Esophagus squamous epithelium (tissue), 5 donors: ENCODE results near the gene MID1. TPM values are rescaled to one million over a fixed set of nuclear protein-coding genes. Genes with fewer than 3 reads are reported as not detected.

Experiments used
- DNase-seq: peaks from one replicate; lab custom pipeline; 2025; lab: John Stamatoyannopoulos, UW
- H3K27ac ChIP-seq, 4 donors: fragments of 200-600 bp; sonication (generic); one replicate each; pipeline ENCODE4 v1.5.1; 2016 to 2019; ENCODE audit warnings: mild to moderate bottlenecking in 1 of 4
- H3K27me3 ChIP-seq, 4 donors: fragments of 200-600 bp; sonication (generic); 1 replicate in 3 of 4; 2 replicates in 1 of 4; pipeline versions ENCODE4 v1.5.1 to v1.6.0; 2017 to 2021; ENCODE audit warnings: antibody characterized with exemption in 1 of 4
- H3K36me3 ChIP-seq, 3 donors: fragments of 200-600 bp; sonication (generic); one replicate each; pipeline ENCODE4 v1.5.1; 2016 to 2019
- H3K4me1 ChIP-seq, 3 donors: fragments of 200-600 bp; sonication (generic); one replicate each; pipeline ENCODE4 v1.5.1; 2017 to 2019
- H3K4me3 ChIP-seq, 4 donors: fragments of 200-600 bp; sonication (generic); 1 replicate in 3 of 4; 2 replicates in 1 of 4; pipeline ENCODE4 v1.5.1; 2016 to 2019; ENCODE audit warnings: mild to moderate bottlenecking in 2 of 4, moderate library complexity in 1 of 4
- H3K9me3 ChIP-seq, 3 donors: fragments of 200-600 bp; sonication (generic); one replicate each; pipeline ENCODE4 v1.5.1; 2016 to 2019
- CTCF ChIP-seq, 6 experiments: fragments of 450-650 bp in 4 of 6; fragments of 200-600 bp in 2 of 6; sonication (generic) in 2 of 6; IDR thresholded peaks; one replicate each; pipeline ENCODE4 v1.5.1; 2016 to 2019; ENCODE audit warnings: antibody characterized with exemption in 6 of 6, mild to moderate bottlenecking in 4 of 6, moderate library complexity in 4 of 6
- POLR2A ChIP-seq, 4 donors: fragments of 450-650 bp; IDR thresholded peaks; one replicate each; pipeline ENCODE4 v1.6.1; 2017; ENCODE audit warnings: antibody characterized with exemption in 4 of 4, mild to moderate bottlenecking in 4 of 4, moderate library complexity in 3 of 4
- WGBS, 2 donors: methylation state at CpG; one replicate each; pipeline ENCODE4 v1.1.5; 2018; 5-methylcytosine and 5-hydroxymethylcytosine counted together
- intact Hi-C: fragments of 100-400 bp; cut with DNase I; formaldehyde crosslinking; loops from one replicate; pipeline ENCODE4 v1.15.0; 2022
- total RNA-seq, 4 donors: library from RNA; depleted of rRNA; stranded (reverse); fragments of >200 nt; gene quantifications; one replicate each; pipeline ENCODE4 v1.1.0, GENCODE V29; 2016
- donor health status: DM: yes; HTN: yes; CAD: no.

MID1 gene
- total RNA-seq, 4 donors from 2014 or later = 9.9 to 18.5 (median 14.7) TPM

- Histone ChIP-seq H3K4me3 (no peak overlapping the region), H3K27ac (no peak overlapping the region), H3K9me3 (no peaks in the 10 kb centered on the region), H3K36me3 (peaks cover 0 to 8% (median 0%) of the 10 kb centered on the region in 3 donors), H3K4me1 (peaks cover 0 to 7% (median 3%) of the 10 kb centered on the region in 3 donors), H3K27me3 (no peaks in the 10 kb centered on the region)
- no peak for DNase-seq
- 42 to 55% methylated on average over 1 of the region's 1 CpG for WGBS, 2 donors
- TF ChIP-seq POLR2A (IDR thresholded peaks at IDR 0.05) (no peak), CTCF (IDR thresholded peaks at IDR 0.05) (no peak)
- intact Hi-C loops = no loop called here
Measured at GRCh38 chrX:10524578-10524977, 95.8 kb downstream of the MID1 start.

DNA sequence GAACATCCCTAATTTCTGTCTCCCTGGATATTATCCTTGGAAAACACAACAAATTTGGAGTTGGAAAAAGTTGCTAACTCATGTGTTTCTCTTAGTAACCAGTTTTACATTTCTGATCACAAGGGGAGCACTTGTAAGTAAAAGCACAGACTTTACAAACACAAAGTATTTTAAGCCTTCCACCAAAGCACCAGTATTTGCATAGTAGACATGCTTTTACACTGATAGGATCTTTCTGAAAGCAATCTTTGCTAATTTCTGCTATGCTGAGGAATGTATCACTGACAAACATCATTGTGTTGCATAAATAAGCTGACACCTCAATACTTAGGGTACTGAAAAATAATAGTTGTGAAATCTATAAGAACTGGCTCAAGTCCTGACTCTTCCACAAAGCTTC lies 100.6 kb downstream of the MID1 start:
- intact Hi-C loops = no loop called here
- Histone ChIP-seq H3K36me3 (peaks cover 0 to 8% (median 0%) of the 10 kb centered on the region in 3 donors), H3K27ac (peak overlapping the region in 1 of 4 donors; percentile 6), H3K4me3 (no peak overlapping the region), H3K4me1 (peaks cover 0 to 19% (median 5%) of the 10 kb centered on the region in 3 donors), H3K27me3 (no peaks in the 10 kb centered on the region), H3K9me3 (no peaks in the 10 kb centered on the region)
- no peak for DNase-seq
- TF ChIP-seq CTCF (IDR thresholded peaks at IDR 0.05) (no peak), POLR2A (IDR thresholded peaks at IDR 0.05) (no peak)

GRCh38 chrX:10519278-10519677 lies 101.1 kb downstream of the MID1 start:
- TF ChIP-seq CTCF (IDR thresholded peaks at IDR 0.05) = no peak
- no peak for TF ChIP-seq POLR2A (IDR thresholded peaks at IDR 0.05)
- intact Hi-C loops = no loop called here
- DNase-seq = no peak
- H3K36me3 ChIP-seq = peaks cover 0 to 8% (median 0%) of the 10 kb centered on the region in 3 donors
- H3K9me3 ChIP-seq = no peaks in the 10 kb centered on the region
- no peak overlapping the region for H3K4me3 ChIP-seq
- H3K4me1 ChIP-seq = peaks cover 0 to 19% (median 5%) of the 10 kb centered on the region in 3 donors
- H3K27me3 ChIP-seq = no peaks in the 10 kb centered on the region
- H3K27ac ChIP-seq = peak overlapping the region in 1 of 4 donors; percentile 6

- intact Hi-C loops = no loop called here
- H3K27ac ChIP-seq = no peak overlapping the region
- no peak overlapping the region for H3K4me3 ChIP-seq
- WGBS, 2 donors = 50 to 76% methylated on average over 2 of the region's 2 CpGs
- peaks cover 0 to 8% (median 0%) of the 10 kb centered on the region in 3 donors for H3K36me3 ChIP-seq
- DNase-seq = no peak
- H3K9me3 ChIP-seq = no peaks in the 10 kb centered on the region
- peaks cover 0 to 19% (median 5%) of the 10 kb centered on the region in 3 donors for H3K4me1 ChIP-seq
- H3K27me3 ChIP-seq = no peaks in the 10 kb centered on the region
- no peak for TF ChIP-seq POLR2A (IDR thresholded peaks at IDR 0.05)
- no peak for TF ChIP-seq CTCF (IDR thresholded peaks at IDR 0.05)
Measured at GRCh38 chrX:10518073-10518472, 102.3 kb downstream of the MID1 start.

GRCh38 chrX:10516781-10517322 lies 103.5 kb downstream of the MID1 start:
- intact Hi-C loops = no loop called here
- TF ChIP-seq POLR2A (IDR thresholded peaks at IDR 0.05) = no peak
- TF ChIP-seq CTCF (IDR thresholded peaks at IDR 0.05) = no peak
- H3K9me3 ChIP-seq = no peaks in the 10 kb centered on the region
- H3K4me3 ChIP-seq = no peak overlapping the region
- H3K27ac ChIP-seq = no peak overlapping the region
- peaks cover 0 to under 1% (median 0%) of the 10 kb centered on the region in 3 donors for H3K36me3 ChIP-seq
- WGBS, 2 donors = 48 to 63% methylated on average over 2 to 5 of the region's 5 CpGs
- H3K27me3 ChIP-seq = no peaks in the 10 kb centered on the region
- DNase-seq = no peak
- H3K4me1 ChIP-seq = peaks cover 0 to 19% (median 5%) of the 10 kb centered on the region in 3 donors
